GM12878 (cell line): ENCODE data around the gene SMG6. TPM values are rescaled to one million over a fixed set of nuclear protein-coding genes. Genes with fewer than 3 reads are reported as not detected.

Experiments
- ATAC-seq: fragments of 200-7000 bp; cut with Tn5 transposase; 3 replicates; pipeline ENCODE4 v1.9.1; 2020; ENCODE audit warnings: mild to moderate bottlenecking, moderate library complexity
- BruUV-seq: library from RNA; stranded (reverse); fragments of 400-500 nt; replicated peaks from 2 replicates; lab custom pipeline; 2021; lab: Mats Ljungman, UMichigan
- CTCF ChIA-PET: fragments of 300-600 bp; sonication (Branson Sonifier 250); formaldehyde crosslinking; extraction: SDS; loops from one replicate; lab custom pipeline; 2021; ENCODE audit warnings: inconsistent platforms; lab: Yijun Ruan, JAX
- POLR2A ChIA-PET: fragments of 350-600 bp; formaldehyde crosslinking; extraction: SDS; loops from one replicate; lab custom pipeline; 2021; ENCODE audit warnings: inconsistent platforms; lab: Charles Lee
- RAD21 ChIA-PET: fragments of 300-600 bp; sonication (Branson Sonifier 250); formaldehyde crosslinking; loops from one replicate; lab custom pipeline; 2023; ENCODE audit warnings: antibody characterized with exemption; ENCODE audit not compliant: unreplicated experiment; lab: Charles Lee
- SMC1A ChIA-PET: fragments of 300-600 bp; sonication (Branson Sonifier 250); formaldehyde crosslinking; loops from one replicate; lab custom pipeline; 2023; ENCODE audit not compliant: unreplicated experiment, uncharacterized antibody; lab: Charles Lee
- DNase-seq: peaks from one replicate; pipeline ENCODE4 v3.0.0-alpha.2; 2011; ENCODE audit warnings: low read depth, low spot score
- FAIRE-seq: peaks from 3 replicates; lab custom pipeline; 2011; peaks lifted over from hg19 to GRCh38; lab: Jason Lieb, UNC
- H2AFZ ChIP-seq: 2 replicates; pipeline ENCODE4 v1.6.0; 2011; ENCODE audit warnings: low read depth, low read length, control low read depth; ENCODE audit not compliant: control insufficient read depth
- H3K27ac ChIP-seq: 2 replicates; pipeline ENCODE4 v1.5.1; 2011; ENCODE audit warnings: control low read depth; ENCODE audit not compliant: control insufficient read depth, insufficient read depth
- H3K27me3 ChIP-seq, 2 experiments: replicated peaks in 1 of 2; 2 replicates each; pipeline versions ENCODE4 v1.6.0 to v1.6.1; 2011; ENCODE audit warnings: low read length in 1 of 2; ENCODE audit not compliant: control insufficient read depth in 2 of 2, insufficient read depth in 2 of 2
- H3K36me3 ChIP-seq, 2 experiments: 2 replicates each; pipeline ENCODE4 v1.5.1; 2011; ENCODE audit warnings: low read length in 1 of 2; ENCODE audit not compliant: control insufficient read depth in 2 of 2, insufficient read depth in 2 of 2
- H3K4me1 ChIP-seq: 2 replicates; pipeline ENCODE4 v1.6.1; 2011; ENCODE audit warnings: mild to moderate bottlenecking, low read length, moderate library complexity, mixed read lengths; ENCODE audit not compliant: control insufficient read depth, insufficient read depth
- H3K4me2 ChIP-seq: 2 replicates; pipeline ENCODE4 v1.6.0; 2011; ENCODE audit warnings: control low read depth; ENCODE audit not compliant: control insufficient read depth, insufficient read depth
- H3K4me3 ChIP-seq: fragments of 200-600 bp; sonication (generic); 2 replicates; pipeline ENCODE4 v1.5.1; 2016
- H3K79me2 ChIP-seq: 2 replicates; pipeline ENCODE4 v1.6.0; 2011; ENCODE audit warnings: low read length; ENCODE audit not compliant: control insufficient read depth, insufficient read depth
- H3K9ac ChIP-seq: 2 replicates; pipeline ENCODE4 v1.8.0; 2011; ENCODE audit warnings: low read length, control low read depth, mixed read lengths; ENCODE audit not compliant: control insufficient read depth, insufficient read depth
- H3K9me3 ChIP-seq: replicated peaks from 3 replicates; pipeline ENCODE4 v1.5.1; 2011; ENCODE audit warnings: mild to moderate bottlenecking, low read length; ENCODE audit not compliant: control insufficient read depth, insufficient read depth
- H4K20me1 ChIP-seq: 2 replicates; pipeline ENCODE4 v1.6.0; 2011; ENCODE audit not compliant: control insufficient read depth, insufficient read depth
- ASH2L ChIP-seq: fragments of 300-600, 200-600 bp; sonication (generic); IDR thresholded peaks from 2 replicates; pipeline ENCODE4 v1.6.1; 2017; ENCODE audit warnings: low read depth, mild to moderate bottlenecking, borderline replicate concordance
- CTCF ChIP-seq, 3 experiments: IDR thresholded peaks in 2 of 3; conservative IDR thresholded peaks in 1 of 3; 2 replicates each; pipeline ENCODE4 v1.5.1; 2011; ENCODE audit warnings: low read depth in 3 of 3, low read length in 3 of 3, mild to moderate bottlenecking in 3 of 3, control low read depth in 2 of 3, moderate library complexity in 2 of 3, inconsistent platforms in 1 of 3, mixed read lengths in 1 of 3; ENCODE audit not compliant: control insufficient read depth in 2 of 3, insufficient read depth in 1 of 3; ENCODE audit errors: extremely low read depth in 1 of 3
- GATAD2B ChIP-seq: fragments of 450-650 bp; conservative IDR thresholded peaks from 2 replicates; pipeline ENCODE4 v1.6.1; 2017; ENCODE audit warnings: low read depth, mild to moderate bottlenecking, moderate library complexity
- IRF3 ChIP-seq: fragments of 450-650 bp; IDR thresholded peaks from 2 replicates; pipeline ENCODE4 v1.6.1; 2014; ENCODE audit warnings: mild to moderate bottlenecking
- MEF2A ChIP-seq: IDR thresholded peaks from 2 replicates; pipeline ENCODE4 v1.6.1; 2011; ENCODE audit warnings: low read depth, mild to moderate bottlenecking, low read length, moderate library complexity; ENCODE audit not compliant: insufficient read depth
- PKNOX1 ChIP-seq: fragments of 450-650 bp; IDR thresholded peaks from 2 replicates; pipeline ENCODE4 v1.6.1; 2016; ENCODE audit warnings: mild to moderate bottlenecking
- SIX5 ChIP-seq: IDR thresholded peaks from 2 replicates; pipeline ENCODE4 v1.6.1; 2011; ENCODE audit warnings: mild to moderate bottlenecking, low read depth, low read length, moderate library complexity; ENCODE audit not compliant: severe bottlenecking
- SMC3 ChIP-seq: IDR thresholded peaks from 2 replicates; pipeline ENCODE4 v1.6.1; 2011; ENCODE audit warnings: low read length, improper control_type of control experiment, borderline replicate concordance
- STAT3 ChIP-seq: IDR thresholded peaks from 2 replicates; pipeline ENCODE4 v1.6.1; 2011; ENCODE audit warnings: low read depth, low read length, improper control_type of control experiment
- WGBS: methylation state at CpG from one replicate; pipeline ENCODE4 v1.1.6; 2016; ENCODE audit warnings: low lambda C conversion rate; ENCODE audit not compliant: insufficient replicate concordance, insufficient coverage; ENCODE audit errors: missing lambda C conversion rate; 5-methylcytosine and 5-hydroxymethylcytosine counted together
- in situ Hi-C: fragments of 300-500 bp; cut with MboI; formaldehyde crosslinking; loops from 9 replicates; pipeline ENCODE4 v1.14.3; 2018; ENCODE audit warnings: mixed read lengths
- intact Hi-C: fragments of 100-400 bp; cut with micrococcal nuclease; formaldehyde crosslinking; loops from one replicate; pipeline ENCODE4 v1.14.2; 2022; ENCODE audit not compliant: unreplicated experiment
- polyA plus RNA-seq, 11 experiments: library from polyadenylated mRNA; depleted of rRNA in 4 of 11; unstranded in 6 of 11; stranded (reverse) in 5 of 11; fragments of >200 nt; fragmentation: Nextera tagmentation in 4 of 11; fragmentation: Illumina TruSeq in 1 of 11; extraction: Ambion mirVana in 4 of 11; extraction: Trizol in 1 of 11; gene quantifications; 1 replicate in 1 of 11; 2 replicates in 10 of 11; pipeline versions ENCODE4 v1.2.1 to v1.2.3, GENCODE V29; 2011 to 2016; ENCODE audit warnings: inconsistent platforms in 2 of 11, missing spikeins in 2 of 11, low read depth in 1 of 11
- total RNA-seq, 4 experiments: library from RNA; depleted of rRNA in 3 of 4; stranded (reverse); fragments of >200 nt in 3 of 4; fragmentation: Illumina TruSeq in 1 of 4; extraction: Trizol in 1 of 4; gene quantifications; 2 replicates each; pipeline versions ENCODE4 v1.2.1 to v1.2.3, GENCODE V29; 2013 to 2021

Gene SMG6
- total and polyA plus RNA-seq, 10 of the 15 experiments (the other 5 are each of a cell fraction or from before 2014, with no cell fraction given): 0.58 to 28.7 (median 15.7) TPM

- intact Hi-C loops: no loop called here
- in situ Hi-C loops: no loop called here
- FAIRE-seq: no peak
- H3K4me1 ChIP-seq: peaks cover 53% of the 10 kb centered on the region
- H3K4me2 ChIP-seq: peak overlapping the region; percentile 92
- RAD21 ChIA-PET: interaction anchor here (0.7 to 4.7 kb wide), 16 partner anchors 10 to 183 kb away, joined by 3 to 50 read pairs (median 4); partner anchors contain the start of gene HIC1
- no peak for DNase-seq
- CTCF ChIA-PET: interaction anchor here (0.6 to 3.6 kb wide), 14 partner anchors 10 to 185 kb away, joined by 3 to 22 read pairs (median 4); partner anchors contain the start of gene HIC1
- H3K4me3 ChIP-seq: peak overlapping the region; percentile 45; the same call in 1 of the 2 replicates
- no peaks in the 10 kb centered on the region for H3K9me3 ChIP-seq
- H4K20me1 ChIP-seq: no peaks in the 10 kb centered on the region
- H3K36me3 ChIP-seq: peaks cover 5 to 20% of the 10 kb centered on the region in 2 experiments
- no peak for TF ChIP-seq SMC3
- TF ChIP-seq ASH2L: no peak
- no peak for TF ChIP-seq SIX5
- no peak for TF ChIP-seq PKNOX1
- TF ChIP-seq STAT3: no peak
- TF ChIP-seq GATAD2B: no peak
- no peak for TF ChIP-seq IRF3
- TF ChIP-seq MEF2A: no peak
- no peak for TF ChIP-seq CTCF (IDR thresholded peaks at IDR 0.05 in 2 of 3, conservative IDR thresholded peaks at IDR 0.05 in 1 of 3; ENCODE audit: control insufficient read depth in 2 of 3, extremely low read depth in 1 of 3, insufficient read depth in 1 of 3, low read depth in 3 of 3, low read length in 3 of 3)
- ATAC-seq: no peak
- peaks cover 30% of the 10 kb centered on the region for H3K79me2 ChIP-seq
- POLR2A ChIA-PET: interaction anchor here (0.6 to 2.8 kb wide), 7 partner anchors 15 to 101 kb away, joined by 3 to 22 read pairs (median 4); no protein-coding TSS in a partner anchor
- SMC1A ChIA-PET: interaction anchor here (0.7 to 3.7 kb wide), 16 partner anchors 9 to 183 kb away, joined by 3 to 70 read pairs (median 3); partner anchors contain the start of gene HIC1
- WGBS: 86% methylated on average over 3 of the region's 3 CpGs
- no TSS peak for BruUV-seq
- peak overlapping the region; percentile 99 for H3K27ac ChIP-seq
- no peaks in the 10 kb centered on the region for H3K27me3 ChIP-seq
- H3K9ac ChIP-seq: peak overlapping the region; percentile 91
- H2AFZ ChIP-seq: peak overlapping the region; percentile 22; the same call in 1 of the 2 replicates
Measured at GRCh38 chr17:2237950-2238349, 65.6 kb downstream of the SMG6 start.
